Cardiac muscle cell (in vitro differentiated cells and primary cell): ENCODE data around the gene ABHD18. TPM values are rescaled to one million over a fixed set of nuclear protein-coding genes. Genes with fewer than 3 reads are reported as not detected.
"Not testable (repeated sequence)": the region's sequence is repeated elsewhere in the genome, so short reads cannot be mapped to it uniquely, and the experiment has no call there.

ENCODE experiments used
- DNase-seq, 2 donors: peaks; one replicate each; pipeline versions ENCODE4 v3.0.0 to v3.0.0-alpha.2; 2010 to 2017; ENCODE audit warnings: low read depth in 1 of 2, low spot score in 1 of 2
- H3K27ac ChIP-seq: fragments of 200-600 bp; sonication (generic); 2 replicates; pipeline ENCODE4 v1.5.1; 2016
- H3K27me3 ChIP-seq: fragments of 200-600 bp; sonication (generic); 2 replicates; pipeline ENCODE4 v1.6.0; 2016; ENCODE audit warnings: control low read depth
- H3K36me3 ChIP-seq: fragments of 200-600 bp; sonication (generic); 2 replicates; pipeline ENCODE4 v1.5.1; 2016; ENCODE audit warnings: control low read depth
- H3K4me1 ChIP-seq: fragments of 200-600 bp; sonication (generic); 2 replicates; pipeline ENCODE4 v1.8.1; 2017; ENCODE audit warnings: low read depth, mild to moderate bottlenecking, mixed run types
- H3K4me3 ChIP-seq: fragments of 200-600 bp; sonication (generic); 2 replicates; pipeline ENCODE4 v1.5.1; 2016; ENCODE audit warnings: mild to moderate bottlenecking
- H3K9me3 ChIP-seq: fragments of 200-600 bp; sonication (generic); 2 replicates; pipeline ENCODE4 v1.5.1; 2017; ENCODE audit warnings: low read depth, mild to moderate bottlenecking, control low read depth
- polyA plus RNA-seq: library from polyadenylated mRNA; unstranded; fragments of >200 nt; fragmentation: Nextera tagmentation; extraction: Ambion mirVana; gene quantifications from 2 replicates; pipeline ENCODE4 v1.2.1, GENCODE V29; 2016
- total RNA-seq: library from RNA; depleted of rRNA; stranded (reverse); fragments of >200 nt; gene quantifications from 2 replicates; pipeline ENCODE4 v1.2.3, GENCODE V29; 2016
- TF ChIP-seq, protein P1 (sequence below): IDR thresholded peaks from 2 replicates; pipeline ENCODE4 v1.5.1; 2012; ENCODE audit warnings: low read depth, mild to moderate bottlenecking, low read length

The ABHD18 gene
- total and polyA plus RNA-seq, 2 experiments from 2014 or later, result 18.8 to 21.5 TPM

DNA sequence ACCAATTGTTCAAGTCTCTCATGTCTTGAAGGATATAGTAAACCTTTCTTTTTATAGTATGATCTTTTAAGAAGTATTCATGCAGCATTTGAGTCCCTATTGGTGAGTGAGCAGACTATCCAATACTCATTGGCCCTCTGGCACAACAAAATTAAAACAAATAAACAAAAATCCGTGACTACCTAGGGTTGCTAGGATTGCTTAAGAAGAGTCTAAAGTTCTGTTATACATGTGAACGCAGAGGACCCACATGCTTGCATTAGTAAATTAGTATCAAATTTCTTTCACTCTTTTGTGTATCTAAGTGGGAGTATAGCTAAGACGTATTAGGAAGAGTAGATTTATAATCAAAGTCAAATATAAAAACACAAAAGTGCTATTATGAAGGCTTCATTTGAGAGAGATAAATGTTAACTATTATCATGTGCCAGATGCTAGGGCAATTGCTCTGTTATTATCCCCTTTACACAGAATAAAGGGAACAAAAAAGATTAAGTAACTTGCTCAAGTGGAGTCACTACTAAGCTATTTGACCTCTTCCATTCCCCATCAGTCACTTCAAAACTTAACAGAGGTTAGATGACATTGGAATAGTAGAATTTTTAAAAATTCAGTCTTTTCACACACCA is 66.7 kb downstream of the ABHD18 start:
- no peak for DNase-seq
- Histone ChIP-seq H3K27ac (no peak overlapping the region), H3K9me3 (no peaks in the 10 kb centered on the region), H3K36me3 (peaks cover 24% of the 10 kb centered on the region), H3K27me3 (no peaks in the 10 kb centered on the region), H3K4me3 (no peak overlapping the region), H3K4me1 (no peaks in the 10 kb centered on the region)
- TF ChIP-seq, protein P1, sequence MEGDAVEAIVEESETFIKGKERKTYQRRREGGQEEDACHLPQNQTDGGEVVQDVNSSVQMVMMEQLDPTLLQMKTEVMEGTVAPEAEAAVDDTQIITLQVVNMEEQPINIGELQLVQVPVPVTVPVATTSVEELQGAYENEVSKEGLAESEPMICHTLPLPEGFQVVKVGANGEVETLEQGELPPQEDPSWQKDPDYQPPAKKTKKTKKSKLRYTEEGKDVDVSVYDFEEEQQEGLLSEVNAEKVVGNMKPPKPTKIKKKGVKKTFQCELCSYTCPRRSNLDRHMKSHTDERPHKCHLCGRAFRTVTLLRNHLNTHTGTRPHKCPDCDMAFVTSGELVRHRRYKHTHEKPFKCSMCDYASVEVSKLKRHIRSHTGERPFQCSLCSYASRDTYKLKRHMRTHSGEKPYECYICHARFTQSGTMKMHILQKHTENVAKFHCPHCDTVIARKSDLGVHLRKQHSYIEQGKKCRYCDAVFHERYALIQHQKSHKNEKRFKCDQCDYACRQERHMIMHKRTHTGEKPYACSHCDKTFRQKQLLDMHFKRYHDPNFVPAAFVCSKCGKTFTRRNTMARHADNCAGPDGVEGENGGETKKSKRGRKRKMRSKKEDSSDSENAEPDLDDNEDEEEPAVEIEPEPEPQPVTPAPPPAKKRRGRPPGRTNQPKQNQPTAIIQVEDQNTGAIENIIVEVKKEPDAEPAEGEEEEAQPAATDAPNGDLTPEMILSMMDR, result no peak

DNA sequence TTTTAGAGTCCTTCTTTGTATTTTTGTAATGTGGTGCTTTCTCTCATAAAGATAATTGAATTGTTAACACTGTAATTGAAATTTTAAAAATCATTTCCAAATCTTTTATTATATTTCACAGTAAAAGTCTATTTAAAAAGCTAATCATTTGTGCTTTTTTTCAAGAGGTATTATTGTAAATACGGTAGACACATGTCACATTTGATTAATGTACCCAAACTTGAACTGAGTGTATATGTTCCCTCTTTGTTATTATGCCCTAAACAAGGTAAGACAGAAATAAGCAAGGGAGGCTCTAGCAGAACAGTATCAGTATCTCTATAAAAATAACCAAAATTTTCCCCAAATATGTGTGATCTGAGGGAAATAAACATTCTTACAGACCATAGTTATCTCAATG is 74.4 kb downstream of the ABHD18 start:
- no peaks in the 10 kb centered on the region for H3K27me3 ChIP-seq
- H3K27ac ChIP-seq, result peak overlapping the region; percentile 21
- H3K9me3 ChIP-seq, result no peaks in the 10 kb centered on the region
- TF ChIP-seq, protein P1, result no peak
- no peak for DNase-seq
- H3K36me3 ChIP-seq, result no peaks in the 10 kb centered on the region
- no peak overlapping the region for H3K4me3 ChIP-seq
- no peaks in the 10 kb centered on the region for H3K4me1 ChIP-seq

DNA sequence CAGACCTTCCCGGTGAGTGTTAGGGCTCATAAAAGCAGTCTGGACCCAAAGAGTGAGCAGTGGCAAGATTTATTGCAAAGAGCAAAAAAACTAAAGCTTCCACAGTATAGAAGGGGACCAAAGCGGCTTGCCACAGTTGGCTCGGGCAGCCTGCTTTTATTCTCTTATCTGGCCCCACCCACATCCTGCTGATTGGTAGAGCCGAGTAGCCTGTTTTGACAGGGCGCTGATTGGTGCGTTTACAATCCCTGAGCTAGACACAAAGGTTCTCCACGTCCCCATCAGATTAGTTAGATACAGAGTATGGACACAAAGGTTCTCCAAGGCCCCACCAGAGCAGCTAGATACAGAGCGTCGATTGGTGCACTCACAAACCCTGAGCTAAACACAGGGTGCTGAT is 81.8 kb downstream of the ABHD18 start:
- DNase-seq, H3K4me1 ChIP-seq, H3K36me3 ChIP-seq, H3K27ac ChIP-seq, H3K27me3 ChIP-seq, H3K4me3 ChIP-seq, H3K9me3 ChIP-seq: not testable (repeated sequence)

DNA sequence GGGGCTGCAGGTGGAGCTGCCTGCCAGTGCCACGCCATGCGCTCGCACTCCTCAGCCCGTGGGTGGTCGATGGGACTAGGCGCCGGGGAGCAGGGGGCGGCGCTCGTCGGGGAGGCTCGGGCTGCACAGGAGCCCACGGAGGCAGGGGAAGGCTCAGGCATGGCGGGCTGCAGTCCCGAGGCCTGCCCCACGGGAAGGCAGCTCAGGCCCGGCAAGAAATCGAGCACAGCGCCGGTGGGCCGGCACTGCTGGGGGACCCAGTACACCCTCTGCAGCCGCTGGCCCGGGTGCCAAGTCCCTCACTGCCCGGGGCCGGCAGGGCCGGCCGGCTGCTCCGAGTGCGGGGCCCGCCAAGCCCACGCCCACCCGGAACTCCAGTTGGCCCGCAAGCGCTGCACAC is 82.3 kb downstream of the ABHD18 start:
- H3K9me3 ChIP-seq, H3K36me3 ChIP-seq, H3K27me3 ChIP-seq, H3K4me1 ChIP-seq, H3K4me3 ChIP-seq, DNase-seq, H3K27ac ChIP-seq: not testable (repeated sequence)

DNA sequence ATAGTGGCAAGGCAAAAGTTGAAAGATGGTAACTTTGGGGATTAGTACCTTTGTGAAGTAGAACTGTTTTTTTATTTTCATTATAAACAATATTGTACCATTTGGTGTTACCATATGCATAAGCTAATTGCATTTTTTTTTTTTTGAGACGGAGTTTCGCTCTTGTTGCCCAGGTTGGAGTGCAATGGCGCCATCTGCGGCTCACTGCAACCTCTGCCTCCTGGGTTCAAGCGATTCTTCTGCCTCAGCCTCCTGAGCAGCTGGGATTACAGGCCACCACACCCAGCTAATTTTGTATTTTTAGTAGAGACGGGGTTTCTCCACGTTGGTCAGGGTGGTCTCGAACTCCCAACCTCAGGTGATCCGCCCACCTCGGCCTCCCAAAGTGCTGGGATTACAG is 86.0 kb downstream of the ABHD18 start:
- H3K9me3 ChIP-seq, H3K4me1 ChIP-seq, H3K36me3 ChIP-seq, H3K27ac ChIP-seq, H3K27me3 ChIP-seq, H3K4me3 ChIP-seq: not testable (repeated sequence)
- peak in 1 of 2 donors; percentile 14 for DNase-seq

DNA sequence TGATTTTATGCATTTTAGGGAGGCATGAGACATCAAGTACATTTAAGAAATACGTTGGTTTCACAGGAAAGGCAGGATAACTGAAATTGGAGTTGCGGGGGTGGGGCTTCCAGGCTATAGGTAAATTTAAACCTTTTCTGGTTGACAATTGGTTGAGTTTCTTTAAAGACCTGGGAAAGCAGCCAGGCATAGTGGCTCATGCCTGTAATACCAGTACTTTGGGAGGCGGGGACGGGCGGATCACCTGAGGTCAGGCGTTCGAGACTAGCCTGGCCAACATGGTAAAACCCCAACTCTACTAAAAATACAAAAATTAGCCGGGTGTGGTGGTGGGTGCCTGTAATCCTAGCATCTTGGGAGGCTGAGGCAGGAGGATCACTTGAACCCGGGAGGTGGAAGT is 89.7 kb downstream of the ABHD18 start:
- not testable (repeated sequence) for DNase-seq, H3K4me3 ChIP-seq

DNA sequence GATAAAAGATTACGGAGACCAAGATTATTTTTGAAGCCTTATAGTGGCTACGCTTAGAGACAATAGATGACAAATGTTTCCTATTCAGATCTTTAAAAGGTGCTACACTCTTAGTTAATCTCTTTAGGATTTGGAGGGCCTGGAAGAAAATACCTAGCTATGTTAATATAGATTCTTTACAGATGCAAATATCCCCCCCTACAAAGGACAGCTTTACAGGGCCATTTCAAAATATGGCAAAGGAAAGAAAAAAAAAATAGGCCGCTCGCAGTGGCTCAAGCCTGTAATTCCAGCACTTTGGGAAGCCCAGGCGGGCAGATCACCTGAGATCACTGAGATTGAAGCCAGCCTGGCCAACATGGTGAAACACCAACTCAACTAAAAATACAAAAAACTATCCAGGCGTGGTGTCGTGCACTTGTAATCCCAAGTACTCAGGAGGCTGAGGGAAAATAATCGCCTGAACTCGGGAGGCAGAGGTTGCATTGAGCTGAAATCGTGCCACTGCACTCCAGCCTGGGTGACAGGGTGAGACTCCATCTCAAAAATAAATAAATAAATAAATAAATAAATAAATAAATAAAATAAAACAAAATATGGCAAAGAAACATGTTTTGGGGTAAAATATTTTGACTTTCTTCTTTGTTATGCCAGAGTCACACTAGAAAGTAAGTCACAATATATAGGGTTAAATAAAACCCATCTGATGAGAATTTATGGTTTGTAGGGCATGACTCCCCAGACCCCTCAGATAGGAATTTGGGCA is 90.4 kb downstream of the ABHD18 start:
- not testable (repeated sequence) for H3K27ac ChIP-seq, DNase-seq, H3K4me1 ChIP-seq, H3K36me3 ChIP-seq, H3K4me3 ChIP-seq, H3K27me3 ChIP-seq, H3K9me3 ChIP-seq

More for the DNA sequence above, 89.7 kb downstream of the ABHD18 start:
- not testable (repeated sequence) for H3K36me3 ChIP-seq, H3K9me3 ChIP-seq, H3K4me1 ChIP-seq, H3K27ac ChIP-seq, H3K27me3 ChIP-seq

DNA sequence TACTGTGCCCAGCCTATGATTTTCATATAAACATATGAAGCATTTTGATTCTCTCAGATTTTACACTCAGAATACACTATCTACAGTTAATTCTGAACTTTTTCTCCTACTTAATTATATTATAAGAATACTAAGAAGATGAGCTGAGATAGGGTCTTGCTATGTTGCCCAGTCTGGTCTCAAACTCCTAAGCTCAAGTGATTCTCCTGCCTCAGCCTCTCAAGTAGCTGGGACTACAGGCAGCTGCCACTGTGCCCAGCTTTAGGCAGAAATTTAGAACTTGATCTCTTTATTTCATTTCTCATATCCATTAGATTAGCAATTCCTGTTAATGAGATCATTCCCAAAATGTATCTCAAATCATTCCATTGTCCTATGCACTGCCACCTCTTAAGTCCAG is 91.2 kb downstream of the ABHD18 start:
- no peak for DNase-seq
- no peaks in the 10 kb centered on the region for H3K27me3 ChIP-seq
- no peaks in the 10 kb centered on the region for H3K9me3 ChIP-seq
- TF ChIP-seq, protein P1, result no peak
- H3K4me3 ChIP-seq, result no peak overlapping the region
- H3K36me3 ChIP-seq, result no peaks in the 10 kb centered on the region
- H3K4me1 ChIP-seq, result no peaks in the 10 kb centered on the region
- no peak overlapping the region for H3K27ac ChIP-seq
